NOMO-1 treated with DMSO at 0.1 percent for 48 hours (cell line): ENCODE results near the gene TMPRSS11E.
"Not testable (repeated sequence)": the region's sequence is repeated elsewhere in the genome, so short reads cannot be mapped to it uniquely, and the experiment has no call there.

ENCODE experiments used
- DNase-seq: peaks from one replicate; lab custom pipeline; 2025; ENCODE audit not compliant: unreplicated experiment; lab: John Stamatoyannopoulos, UW

Gene TMPRSS11E

GRCh38 chr4:68461790-68462189, 14.5 kb downstream of the TMPRSS11E start:
- DNase-seq = no peak

- DNase-seq = no peak
These were observed 15.4 kb downstream of the TMPRSS11E start for GRCh38 chr4:68462691-68463090.

- no peak for DNase-seq
These were observed 16.5 kb downstream of the TMPRSS11E start for GRCh38 chr4:68463796-68464195.

- DNase-seq = no peak
These were observed 17.8 kb downstream of the TMPRSS11E start for GRCh38 chr4:68465058-68465457.

- no peak for DNase-seq
These were observed 18.9 kb downstream of the TMPRSS11E start for GRCh38 chr4:68466185-68466584.

- no peak for DNase-seq
These were observed 19.5 kb downstream of the TMPRSS11E start for GRCh38 chr4:68466751-68467150.

GRCh38 chr4:68469482-68469881, 22.2 kb downstream of the TMPRSS11E start:
- DNase-seq = no peak

GRCh38 chr4:68476191-68476590, 28.9 kb downstream of the TMPRSS11E start:
- no peak for DNase-seq

- DNase-seq = no peak
These were observed 42.1 kb downstream of the TMPRSS11E start for GRCh38 chr4:68489338-68489737.

- no peak for DNase-seq
These were observed 43.7 kb downstream of the TMPRSS11E start for GRCh38 chr4:68490826-68491457.

- DNase-seq = no peak
These were observed 47.4 kb downstream of the TMPRSS11E start for GRCh38 chr4:68494688-68495087.

GRCh38 chr4:68498413-68499007, 51.2 kb downstream of the TMPRSS11E start:
- DNase-seq = peak; percentile 40

GRCh38 chr4:68499021-68499420, 51.8 kb downstream of the TMPRSS11E start:
- DNase-seq = no peak

- DNase-seq = not testable (repeated sequence)
These were observed 56.2 kb downstream of the TMPRSS11E start for GRCh38 chr4:68503462-68503861.

GRCh38 chr4:68504836-68505235, 57.6 kb downstream of the TMPRSS11E start:
- DNase-seq = not testable (repeated sequence)

GRCh38 chr4:68505452-68505851, 58.2 kb downstream of the TMPRSS11E start:
- DNase-seq = not testable (repeated sequence)

GRCh38 chr4:68518889-68519288, 71.6 kb downstream of the TMPRSS11E start:
- DNase-seq = no peak

GRCh38 chr4:68520985-68521384, 73.7 kb downstream of the TMPRSS11E start:
- no peak for DNase-seq

- DNase-seq = not testable (repeated sequence)
These were observed 75.0 kb downstream of the TMPRSS11E start for GRCh38 chr4:68522232-68522631.

GRCh38 chr4:68535974-68536373, 88.7 kb downstream of the TMPRSS11E start:
- DNase-seq = no peak

- DNase-seq = no peak
These were observed 89.1 kb downstream of the TMPRSS11E start for GRCh38 chr4:68536375-68536774.

- not testable (repeated sequence) for DNase-seq
These were observed 95.5 kb downstream of the TMPRSS11E start for GRCh38 chr4:68542742-68543141.
